Measurements from ENCODE around the gene SUPT6H.

DNA sequence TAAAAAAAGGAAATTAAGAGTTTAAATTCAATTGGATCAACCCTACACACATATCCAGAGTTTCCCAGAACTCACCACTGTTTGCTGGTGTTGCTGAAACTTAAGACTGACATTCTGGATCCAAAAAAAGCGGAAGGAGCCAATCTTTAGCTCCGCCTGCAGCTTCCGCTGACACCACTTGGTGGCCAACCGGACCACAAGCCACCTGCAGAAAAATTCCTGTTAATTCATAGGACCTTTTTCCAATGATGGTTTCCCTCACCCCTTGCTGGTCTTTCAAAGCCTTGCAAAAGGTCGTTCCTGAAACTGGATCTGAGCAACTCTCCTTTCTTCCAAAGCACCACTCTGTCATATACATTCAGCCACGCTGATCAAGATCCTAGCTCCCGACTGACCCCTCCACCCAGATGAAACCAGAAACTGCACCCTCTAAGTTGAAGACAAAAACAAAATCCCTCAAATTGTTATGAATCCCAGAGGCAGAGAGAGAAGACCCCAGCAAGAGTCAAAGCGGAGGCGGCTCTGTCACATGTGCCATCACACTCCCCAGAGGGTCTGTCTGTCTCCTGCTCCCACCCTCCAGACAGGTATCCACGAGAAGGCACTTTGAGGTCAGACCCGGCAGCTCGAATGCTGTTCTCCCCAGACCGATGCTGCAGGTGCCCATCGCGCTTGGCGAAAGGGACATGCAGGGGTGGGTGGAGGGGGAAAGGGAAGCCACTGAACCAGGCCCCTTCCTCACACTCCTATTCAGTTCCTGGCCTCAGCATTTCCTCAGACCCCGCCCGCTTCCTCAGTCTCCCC lies 17.8 kb upstream of the SUPT6H start:
- TF ChIP-seq, protein P1, sequence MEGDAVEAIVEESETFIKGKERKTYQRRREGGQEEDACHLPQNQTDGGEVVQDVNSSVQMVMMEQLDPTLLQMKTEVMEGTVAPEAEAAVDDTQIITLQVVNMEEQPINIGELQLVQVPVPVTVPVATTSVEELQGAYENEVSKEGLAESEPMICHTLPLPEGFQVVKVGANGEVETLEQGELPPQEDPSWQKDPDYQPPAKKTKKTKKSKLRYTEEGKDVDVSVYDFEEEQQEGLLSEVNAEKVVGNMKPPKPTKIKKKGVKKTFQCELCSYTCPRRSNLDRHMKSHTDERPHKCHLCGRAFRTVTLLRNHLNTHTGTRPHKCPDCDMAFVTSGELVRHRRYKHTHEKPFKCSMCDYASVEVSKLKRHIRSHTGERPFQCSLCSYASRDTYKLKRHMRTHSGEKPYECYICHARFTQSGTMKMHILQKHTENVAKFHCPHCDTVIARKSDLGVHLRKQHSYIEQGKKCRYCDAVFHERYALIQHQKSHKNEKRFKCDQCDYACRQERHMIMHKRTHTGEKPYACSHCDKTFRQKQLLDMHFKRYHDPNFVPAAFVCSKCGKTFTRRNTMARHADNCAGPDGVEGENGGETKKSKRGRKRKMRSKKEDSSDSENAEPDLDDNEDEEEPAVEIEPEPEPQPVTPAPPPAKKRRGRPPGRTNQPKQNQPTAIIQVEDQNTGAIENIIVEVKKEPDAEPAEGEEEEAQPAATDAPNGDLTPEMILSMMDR (IDR thresholded peaks at IDR 0.05; ENCODE audit: poor library complexity): peak; percentile 39
- TF ChIP-seq EZH2phosphoT487 (IDR thresholded peaks at IDR 0.05; ENCODE audit: low read depth, severe bottlenecking, unreplicated experiment) (no peak), EZH2 (IDR thresholded peaks at IDR 0.05; ENCODE audit: borderline replicate concordance) (no peak)

All from hepatocyte (in vitro differentiated cells).